Activated CD4-positive, alpha-beta T cell treated with anti-CD3 and anti-CD28 coated beads, Interleukin-2, amount 50 U/mL, for 48 hours (primary cell): ENCODE results near the gene ZDHHC19.
"Not testable (repeated sequence)": the region's sequence is repeated elsewhere in the genome, so short reads cannot be mapped to it uniquely, and the experiment has no call there.

Experiments
- DNase-seq, 2 experiments: peaks; one replicate each; pipeline ENCODE4 v3.0.0-alpha.2; 2020

ZDHHC19 gene, protein sequence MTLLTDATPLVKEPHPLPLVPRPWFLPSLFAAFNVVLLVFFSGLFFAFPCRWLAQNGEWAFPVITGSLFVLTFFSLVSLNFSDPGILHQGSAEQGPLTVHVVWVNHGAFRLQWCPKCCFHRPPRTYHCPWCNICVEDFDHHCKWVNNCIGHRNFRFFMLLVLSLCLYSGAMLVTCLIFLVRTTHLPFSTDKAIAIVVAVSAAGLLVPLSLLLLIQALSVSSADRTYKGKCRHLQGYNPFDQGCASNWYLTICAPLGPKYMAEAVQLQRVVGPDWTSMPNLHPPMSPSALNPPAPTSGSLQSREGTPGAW

GRCh38 chr3:196210673-196211556, at the start of gene ZDHHC19:
Gene ZDHHC19 (minus strand): TSS chr3:196211400. CDS start chr3:196211315, 85 bp downstream.
- DNase-seq, result no peak

- no peak for DNase-seq
Observed at GRCh38 chr3:196260784-196261183, 49.6 kb upstream of the ZDHHC19 start.

GRCh38 chr3:196255776-196256175, 44.6 kb upstream of the ZDHHC19 start:
- DNase-seq, result no peak

- DNase-seq, result no peak
Observed at GRCh38 chr3:196254376-196255283, 43.4 kb upstream of the ZDHHC19 start.

DNA sequence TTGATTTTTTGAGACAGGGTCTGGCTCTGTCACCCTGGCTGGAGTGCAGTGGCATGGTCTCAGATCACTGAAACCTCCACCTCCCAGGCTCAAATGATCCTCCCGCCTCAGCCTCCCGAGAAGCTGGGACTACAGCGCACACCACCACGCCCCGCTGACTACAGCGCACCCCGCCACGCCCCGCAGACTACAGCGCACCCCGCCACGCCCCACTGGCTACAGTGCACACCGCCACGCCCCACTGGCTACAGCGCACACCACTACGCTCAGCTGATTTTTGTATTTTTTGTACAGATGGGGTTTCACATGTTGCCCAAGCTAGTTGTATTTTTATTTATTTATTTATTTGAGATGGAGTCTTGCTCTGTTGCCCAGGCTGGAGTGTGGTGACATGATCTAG, 40.7 kb upstream of the ZDHHC19 start:
- DNase-seq, result no peak

DNA sequence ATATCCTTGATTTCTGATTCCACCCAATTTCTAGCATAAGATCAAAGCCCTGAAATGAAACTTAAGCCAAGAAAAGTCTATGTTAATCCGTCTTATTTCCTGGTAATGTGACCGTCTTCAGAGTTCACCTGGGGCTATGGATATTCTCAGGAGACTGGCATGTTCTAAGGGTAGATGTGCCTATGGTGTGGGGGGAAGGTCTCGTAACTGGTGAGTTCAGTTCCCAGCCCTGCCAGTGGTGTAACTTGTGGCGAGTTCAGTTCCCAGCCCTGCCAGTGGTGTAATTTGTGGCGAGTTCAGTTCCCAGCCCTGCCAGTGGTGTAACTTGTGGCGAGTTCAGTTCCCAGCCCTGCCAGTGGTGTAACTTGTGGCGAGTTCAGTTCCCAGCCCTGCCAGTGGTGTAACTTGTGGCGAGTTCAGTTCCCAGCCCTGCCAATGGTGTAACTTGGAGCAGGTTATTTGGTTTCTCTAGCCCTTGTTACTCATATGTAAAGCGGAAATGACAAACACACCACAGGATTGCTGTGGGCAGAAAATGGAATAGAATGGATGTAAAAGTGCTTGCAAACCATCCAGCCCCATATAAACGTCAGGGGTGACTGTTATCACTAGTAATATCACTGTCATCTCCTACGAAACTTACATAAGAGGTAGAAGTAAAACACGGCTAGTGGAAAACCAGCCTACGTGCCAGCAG, 35.6 kb upstream of the ZDHHC19 start:
- DNase-seq, result peak; percentile 10 to 23

- not testable (repeated sequence) for DNase-seq
Observed at GRCh38 chr3:196244166-196244565, 33.0 kb upstream of the ZDHHC19 start.

DNA sequence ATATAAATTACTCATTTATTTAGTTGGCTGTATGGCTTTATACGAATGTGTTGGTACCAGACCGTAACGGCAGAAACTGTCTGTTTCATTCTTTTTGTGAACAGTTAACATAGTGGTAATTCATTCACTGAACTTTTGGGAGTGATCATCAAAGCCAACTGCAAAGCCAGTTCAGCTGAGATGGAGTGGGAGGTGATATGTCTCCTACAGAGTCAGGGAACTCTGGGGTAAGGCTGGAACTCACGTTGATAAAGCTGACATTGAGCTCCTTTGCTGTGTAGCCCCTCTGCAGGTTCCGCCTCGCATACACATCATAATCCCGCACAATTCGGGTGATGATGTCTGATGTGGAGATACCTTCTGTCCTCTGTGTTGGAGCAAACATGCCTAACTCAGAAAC, 30.5 kb upstream of the ZDHHC19 start:
- DNase-seq, result no peak

GRCh38 chr3:196240424-196240823, 29.2 kb upstream of the ZDHHC19 start:
- no peak for DNase-seq

DNA sequence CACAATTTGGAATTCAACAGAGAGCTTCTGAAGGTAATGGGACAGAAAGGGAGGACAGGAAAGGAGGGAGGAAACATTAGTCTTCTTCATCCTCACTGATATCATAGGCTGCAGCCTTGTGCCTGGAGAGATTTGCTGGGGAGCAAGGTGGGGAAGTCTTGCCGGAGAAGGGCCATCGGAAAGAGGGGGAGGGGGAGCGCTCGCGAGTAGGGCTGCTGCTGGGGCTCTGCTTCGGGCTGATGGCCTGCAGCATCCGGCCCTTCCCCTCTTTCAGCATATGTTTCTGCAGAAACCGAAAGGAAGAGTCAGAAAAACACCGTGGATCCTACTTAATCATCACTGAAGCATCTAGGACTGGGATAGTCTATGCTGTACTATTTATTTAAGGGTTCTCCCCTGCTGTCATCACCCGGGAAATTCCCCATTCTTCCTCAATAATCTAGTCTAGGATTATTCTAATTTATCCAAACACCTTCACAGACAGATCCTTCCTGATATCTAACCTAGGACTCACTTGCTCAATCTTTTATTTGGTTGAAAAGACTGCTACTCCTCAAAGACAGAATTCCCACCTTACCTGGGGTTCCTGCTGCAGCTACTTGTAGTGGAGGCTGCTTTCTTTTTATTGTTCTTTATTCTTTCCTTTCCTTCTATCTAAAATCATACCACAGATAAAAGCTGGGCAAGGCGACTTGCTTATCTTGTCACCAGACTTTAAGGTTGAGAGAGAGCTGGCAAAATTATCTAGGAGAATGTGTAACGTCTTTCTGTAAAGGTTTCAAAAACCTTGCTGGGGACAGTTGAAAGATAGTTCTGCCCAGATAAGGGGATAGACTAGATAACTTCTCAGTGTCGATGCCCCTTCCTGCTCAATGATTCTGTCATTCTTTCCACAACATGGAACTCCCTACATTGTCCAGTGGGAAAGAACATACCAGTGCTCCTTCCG, 27.7 kb upstream of the ZDHHC19 start:
- DNase-seq, result no peak

DNA sequence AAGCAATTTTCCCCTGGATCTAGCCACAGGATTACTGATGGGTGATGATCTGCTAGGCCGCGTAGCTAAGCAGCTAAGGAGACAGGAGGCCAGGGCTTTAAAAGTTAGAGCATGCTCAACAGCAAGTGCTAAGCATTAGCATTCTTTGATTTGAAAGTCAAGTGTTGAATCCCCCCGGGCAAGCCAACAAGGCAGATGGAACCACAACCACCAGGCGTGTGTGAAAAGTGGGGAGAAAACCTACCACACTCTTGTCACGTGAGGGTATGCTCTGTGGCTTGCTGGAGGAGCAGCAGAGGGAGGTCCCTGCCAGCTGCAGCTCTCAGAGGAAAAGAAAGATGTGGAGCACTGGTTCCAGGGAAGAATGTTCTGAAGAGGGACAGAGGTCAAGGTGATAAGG, 26.0 kb upstream of the ZDHHC19 start:
- DNase-seq, result no peak

DNA sequence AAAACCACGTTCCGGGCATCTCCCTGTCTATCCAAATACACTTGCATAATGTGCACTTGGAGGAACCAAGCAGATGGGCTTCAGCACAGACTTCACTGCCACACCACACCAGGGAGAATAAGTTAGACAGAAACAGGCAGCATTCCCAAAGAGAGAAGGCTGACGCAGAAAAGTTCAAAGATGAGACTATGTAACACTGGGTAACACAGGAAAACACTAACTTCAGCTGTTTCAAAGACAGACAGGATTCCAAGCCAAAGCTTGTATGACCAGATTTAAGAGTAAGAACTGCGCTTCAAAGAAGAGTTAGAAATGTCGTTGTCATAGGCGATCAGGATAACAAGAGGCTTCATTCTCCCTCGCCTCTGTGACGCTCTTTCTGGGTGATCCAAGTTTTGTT, 25.0 kb upstream of the ZDHHC19 start:
- no peak for DNase-seq

DNA sequence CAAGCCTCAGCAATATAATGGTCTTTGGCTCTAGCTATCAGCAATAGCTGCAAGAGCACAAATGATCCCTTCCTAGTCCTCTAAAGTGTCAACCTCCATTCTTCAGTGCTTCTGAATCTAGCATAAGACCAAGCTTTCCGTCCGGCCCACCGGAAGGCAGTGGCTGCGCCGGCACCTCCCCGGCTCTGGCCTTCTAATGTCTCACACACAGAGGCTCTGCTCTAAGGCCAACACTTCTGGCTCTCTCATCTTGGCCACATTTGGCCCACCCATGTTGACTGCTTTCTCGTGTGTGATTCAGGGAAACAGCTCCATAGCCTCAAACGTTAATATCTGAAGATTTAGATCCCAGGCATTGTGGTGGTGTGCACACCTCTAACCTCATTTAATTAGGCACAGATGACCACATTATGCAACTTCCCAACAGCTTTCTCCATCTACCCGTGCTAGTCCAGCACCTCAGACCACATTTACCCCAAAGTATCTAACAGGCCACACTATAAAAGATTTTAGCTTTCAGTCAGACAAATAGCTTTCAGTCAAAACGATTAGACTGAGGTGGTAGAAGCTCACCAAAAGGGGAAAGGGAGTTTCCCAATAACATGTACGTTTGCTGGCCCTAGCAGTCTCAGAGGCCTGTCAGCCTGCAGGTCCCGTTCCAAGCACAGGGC, 24.4 kb upstream of the ZDHHC19 start:
- no peak for DNase-seq

DNA sequence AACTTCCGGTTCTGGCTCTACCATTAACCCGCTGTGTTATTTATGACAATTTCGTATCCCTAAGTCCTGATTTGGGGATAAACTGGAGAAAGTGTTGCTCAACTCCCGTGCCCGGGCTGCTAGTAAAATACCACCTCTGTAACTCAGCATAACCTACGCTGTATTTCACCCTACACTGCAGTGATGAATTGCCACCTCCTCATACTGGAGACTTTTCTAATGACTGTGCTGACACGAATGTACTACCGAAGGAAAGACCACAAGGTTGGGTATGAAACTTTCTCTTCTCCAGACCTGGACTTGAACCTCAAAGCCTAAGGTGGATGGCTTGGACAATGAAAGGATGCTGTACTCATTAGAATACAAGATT, 21.7 kb upstream of the ZDHHC19 start:
- DNase-seq, result no peak

GRCh38 chr3:196232154-196232881, 21.1 kb upstream of the ZDHHC19 start:
- peak in 1 of 2 experiments; percentile 21 for DNase-seq

DNA sequence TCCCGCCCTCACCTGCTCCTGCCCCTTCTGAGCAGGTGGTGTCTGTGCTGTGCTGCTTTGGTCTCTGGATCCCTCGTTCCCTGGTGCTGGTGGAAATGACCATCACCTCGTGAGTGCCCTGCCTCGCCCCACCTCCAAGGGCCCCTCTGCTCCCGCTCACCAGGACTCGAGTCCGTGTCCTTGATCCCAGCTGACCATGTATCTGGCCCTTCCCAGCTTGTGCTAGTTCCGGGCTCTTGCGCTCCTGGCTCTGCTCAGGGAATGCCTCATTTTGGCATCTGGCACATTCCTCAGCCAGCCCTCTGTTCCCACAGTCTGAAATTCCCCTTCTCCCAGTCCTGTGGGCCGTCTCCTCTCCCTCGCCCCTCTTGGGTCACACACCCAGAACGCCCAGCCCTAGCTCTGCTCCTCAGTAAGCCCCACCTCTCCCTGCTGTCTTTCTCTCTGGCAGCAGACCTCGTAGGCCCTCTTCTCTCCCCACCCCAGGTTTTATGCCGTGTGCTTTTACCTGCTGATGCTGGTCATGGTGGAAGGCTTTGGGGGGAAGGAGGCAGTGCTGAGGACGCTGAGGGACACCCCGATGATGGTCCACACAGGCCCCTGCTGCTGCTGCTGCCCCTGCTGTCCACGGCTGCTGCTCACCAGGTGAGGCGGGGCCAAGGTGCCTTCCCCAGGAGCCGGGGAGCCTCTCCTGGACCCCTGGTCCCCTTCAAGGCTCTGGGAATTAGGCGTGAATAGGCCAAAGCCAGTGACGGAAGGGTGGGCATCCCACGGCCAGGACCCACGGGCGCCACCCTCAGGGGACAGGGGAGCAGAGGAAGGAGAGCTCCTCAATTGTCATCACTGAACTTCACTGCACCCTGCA, 16.7 kb upstream of the ZDHHC19 start:
- no peak for DNase-seq

DNA sequence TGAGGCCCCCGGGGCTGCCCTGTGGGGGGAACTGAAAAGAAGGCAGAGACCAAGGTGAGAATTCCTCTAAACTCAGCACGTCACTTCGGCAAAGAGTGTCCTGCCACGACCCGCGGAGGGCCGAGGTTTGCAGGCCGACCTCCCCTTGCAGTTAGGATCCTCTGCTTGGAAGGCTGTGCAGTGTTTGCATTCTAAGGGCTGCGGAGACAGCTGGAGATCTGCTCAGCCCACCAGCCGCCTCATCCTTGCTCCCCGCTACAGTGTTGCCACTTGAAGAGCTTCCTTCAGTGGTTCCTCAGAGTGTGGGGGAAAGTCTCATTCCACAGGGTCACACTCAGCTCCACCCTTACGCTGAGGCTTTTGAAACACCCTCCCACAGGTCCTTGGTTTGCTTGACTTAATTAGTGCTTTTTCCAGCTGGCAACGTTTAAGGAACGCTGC, 15.9 kb upstream of the ZDHHC19 start:
- no peak for DNase-seq

- no peak for DNase-seq
Observed at GRCh38 chr3:196225763-196226364, 14.7 kb upstream of the ZDHHC19 start.
